H1 (cell line): Measurements from ENCODE around the gene PRPF40B. TPM values are rescaled to one million over a fixed set of nuclear protein-coding genes. Genes with fewer than 3 reads are reported as not detected.

Experiments
- RBBP5 ChIP-seq: IDR thresholded peaks from 2 replicates; pipeline ENCODE4 v1.7.1; 2012; ENCODE audit warnings: low read depth, mild to moderate bottlenecking, inconsistent platforms, low read length, moderate library complexity, borderline replicate concordance
- polyA plus RNA-seq, 7 experiments: library from polyadenylated mRNA; depleted of rRNA in 3 of 7; stranded (reverse) in 5 of 7; unstranded in 2 of 7; fragments of >200 nt in 5 of 7; fragments of 200-250 nt in 2 of 7; gene quantifications; 1 replicate in 5 of 7; 2 replicates in 1 of 7; 4 replicates in 1 of 7; pipeline versions ENCODE4 v1.2.1 to v1.2.3, GENCODE V29; 2011 to 2013; ENCODE audit warnings: missing spikeins in 2 of 7, mixed read lengths in 2 of 7
- total RNA-seq: library from RNA; stranded (reverse); fragmentation: NEBNext Ultra II Directional; extraction: Animal tissue kit (Norgen Biotek cat#: 25700); gene quantifications from 2 replicates; pipeline ENCODE4 v1.2.1, GENCODE V29; 2021

PRPF40B gene
- total and polyA plus RNA-seq, 2 of the 8 experiments (the other 6 are each of a cell fraction or from before 2014, with no cell fraction given), result 14.4 to 24.4 TPM

GRCh38 chr12:49599961-49600360 is 23.4 kb upstream of the PRPF40B start (continued):
- no peak for TF ChIP-seq RBBP5
- TF ChIP-seq, all 59 proteins: peak for 0
